GM21381 (cell line): ENCODE data around the gene CMPK2.

Experiments
- ATAC-seq: cut with Tn5 transposase; IDR thresholded peaks from one replicate; pipeline ENCODE4 v1.9.1; 2021; ENCODE audit warnings: mild to moderate bottlenecking, moderate library complexity; ENCODE audit not compliant: unreplicated experiment

The CMPK2 gene

DNA sequence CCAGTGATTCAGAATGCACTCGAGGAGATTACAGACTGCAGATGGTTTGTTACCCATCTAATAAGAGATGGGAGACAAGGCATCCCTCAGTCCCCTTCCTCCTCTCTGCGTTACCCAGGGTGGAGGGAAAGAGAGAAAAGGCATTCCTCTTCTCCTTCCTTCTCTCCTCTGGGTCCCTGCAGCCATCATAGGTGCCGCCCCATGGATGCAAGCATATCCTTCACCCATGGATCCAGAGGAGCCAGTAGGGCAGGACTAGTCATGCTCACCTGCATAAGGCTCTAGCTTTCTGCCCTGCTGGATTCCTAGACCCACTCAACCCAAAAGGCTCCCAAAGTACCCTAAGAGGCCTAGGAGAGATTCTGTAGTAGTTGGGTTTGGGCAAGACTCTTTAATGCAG lies 20.4 kb downstream of the CMPK2 start:
- no peak for ATAC-seq

DNA sequence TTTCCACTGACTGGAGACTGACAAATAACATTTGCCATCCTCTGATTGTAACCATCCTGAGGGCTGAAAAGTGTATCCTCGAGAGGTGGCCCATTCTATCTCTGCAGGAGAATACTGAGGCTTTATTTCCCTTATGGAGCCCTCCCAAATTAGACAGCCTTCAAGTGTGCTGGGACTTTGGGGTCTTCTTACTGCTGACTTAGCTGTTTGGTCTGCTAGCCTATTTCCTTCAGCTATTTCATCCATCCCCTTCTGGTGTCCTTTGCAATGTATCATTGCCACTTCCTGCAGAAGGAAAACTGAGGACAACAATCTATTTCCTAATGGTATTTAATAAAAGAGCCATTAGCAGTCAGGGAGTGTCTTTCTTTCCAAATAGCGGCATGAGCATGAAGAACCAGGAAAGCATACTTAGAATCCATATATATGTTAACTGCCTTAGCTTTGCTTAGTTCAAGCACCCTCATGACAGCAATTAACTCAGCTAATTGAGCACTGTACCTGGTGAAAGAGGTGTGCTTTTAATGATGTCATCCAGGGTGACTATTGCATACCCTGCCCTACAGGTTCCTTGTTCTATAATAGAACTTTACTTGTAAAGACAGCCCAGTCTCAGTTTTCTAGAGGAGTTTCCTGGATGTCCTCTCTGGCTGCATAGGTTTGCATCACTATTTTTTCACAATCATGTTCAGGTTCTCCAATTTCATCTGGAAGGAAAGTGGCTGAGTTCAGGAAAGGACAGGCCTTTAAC lies 24.0 kb downstream of the CMPK2 start:
- ATAC-seq: no peak

DNA sequence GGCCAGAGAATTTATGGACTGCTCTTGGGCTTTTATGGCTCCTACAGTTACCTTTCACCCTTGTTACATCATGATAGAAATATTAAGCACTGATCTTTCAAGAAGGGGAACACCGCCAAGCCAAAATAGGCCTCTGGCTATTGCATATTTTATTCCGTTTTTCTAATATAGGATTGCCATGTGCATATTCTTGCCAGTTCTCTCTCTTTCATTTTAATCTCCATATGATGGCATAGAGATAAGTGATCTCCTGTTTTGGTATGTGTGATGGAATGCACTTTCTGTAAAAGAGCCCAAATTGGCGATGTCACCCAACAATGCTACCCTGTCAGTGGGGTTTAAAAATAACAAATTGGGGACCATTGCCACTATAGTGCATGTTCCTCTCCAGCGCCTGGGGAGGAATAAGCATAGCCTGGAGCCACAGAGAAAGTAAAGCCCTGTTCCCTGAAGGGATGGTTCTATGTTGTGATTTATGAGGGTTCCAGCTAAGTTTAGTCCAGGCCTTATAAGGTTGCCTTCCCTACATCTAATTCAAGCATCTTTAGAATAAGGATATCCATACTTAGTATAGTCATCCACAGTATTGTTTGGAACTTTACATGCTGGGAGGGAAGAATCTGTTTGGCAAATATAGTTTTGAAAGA lies 26.9 kb downstream of the CMPK2 start:
- no peak for ATAC-seq

DNA sequence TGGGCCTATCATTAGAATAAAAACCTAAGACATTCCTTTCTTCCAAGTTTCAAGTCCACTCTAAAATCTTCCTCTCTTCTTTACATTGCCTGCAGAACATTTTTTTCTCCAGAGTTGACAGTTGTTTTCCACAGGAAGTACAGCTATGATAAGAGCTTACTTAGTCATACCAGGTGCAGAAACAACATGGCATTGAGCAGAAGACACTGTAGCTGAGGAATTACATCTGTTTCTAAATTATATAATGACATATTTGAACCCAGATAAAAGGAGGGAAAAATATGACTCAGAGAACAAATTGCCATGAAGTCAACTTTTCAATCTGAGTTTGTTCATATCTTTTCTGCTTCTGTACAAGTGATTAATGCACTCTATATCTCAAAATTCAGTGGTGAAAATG lies 30.2 kb downstream of the CMPK2 start:
- ATAC-seq: no peak

DNA sequence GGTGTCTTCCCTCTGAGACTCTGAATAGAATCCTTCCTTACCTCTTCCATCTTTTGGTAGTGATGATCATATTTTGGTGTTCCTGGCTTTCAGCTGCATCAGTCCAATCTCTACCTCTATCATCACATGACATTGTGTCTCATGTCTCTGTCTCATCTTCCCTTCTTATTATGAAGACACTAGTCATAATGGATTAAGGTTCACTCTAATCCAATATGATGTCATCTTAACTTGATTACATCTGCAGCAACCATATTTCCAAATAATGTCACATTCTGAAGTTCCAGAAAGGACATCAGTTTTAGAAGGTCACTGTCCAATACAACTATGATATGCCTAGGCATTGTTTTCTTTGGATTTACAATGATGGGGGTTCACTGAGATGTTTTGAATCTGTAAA lies 31.5 kb downstream of the CMPK2 start:
- ATAC-seq: no peak

DNA sequence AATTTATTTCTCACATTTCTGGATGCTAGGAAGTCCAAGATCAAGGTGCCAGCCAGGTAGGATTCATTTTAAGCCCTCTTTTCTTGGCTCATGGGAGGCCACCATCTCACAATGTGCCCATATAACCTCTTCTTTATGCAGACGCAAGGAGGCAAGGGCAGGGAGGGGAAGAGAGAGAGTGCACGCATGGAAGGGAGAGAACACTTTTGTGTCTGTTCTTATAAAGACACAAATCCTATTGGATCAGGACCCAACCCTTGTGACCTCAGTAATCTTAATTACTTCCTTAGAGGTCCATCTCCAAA lies 32.5 kb downstream of the CMPK2 start:
- ATAC-seq: no peak

DNA sequence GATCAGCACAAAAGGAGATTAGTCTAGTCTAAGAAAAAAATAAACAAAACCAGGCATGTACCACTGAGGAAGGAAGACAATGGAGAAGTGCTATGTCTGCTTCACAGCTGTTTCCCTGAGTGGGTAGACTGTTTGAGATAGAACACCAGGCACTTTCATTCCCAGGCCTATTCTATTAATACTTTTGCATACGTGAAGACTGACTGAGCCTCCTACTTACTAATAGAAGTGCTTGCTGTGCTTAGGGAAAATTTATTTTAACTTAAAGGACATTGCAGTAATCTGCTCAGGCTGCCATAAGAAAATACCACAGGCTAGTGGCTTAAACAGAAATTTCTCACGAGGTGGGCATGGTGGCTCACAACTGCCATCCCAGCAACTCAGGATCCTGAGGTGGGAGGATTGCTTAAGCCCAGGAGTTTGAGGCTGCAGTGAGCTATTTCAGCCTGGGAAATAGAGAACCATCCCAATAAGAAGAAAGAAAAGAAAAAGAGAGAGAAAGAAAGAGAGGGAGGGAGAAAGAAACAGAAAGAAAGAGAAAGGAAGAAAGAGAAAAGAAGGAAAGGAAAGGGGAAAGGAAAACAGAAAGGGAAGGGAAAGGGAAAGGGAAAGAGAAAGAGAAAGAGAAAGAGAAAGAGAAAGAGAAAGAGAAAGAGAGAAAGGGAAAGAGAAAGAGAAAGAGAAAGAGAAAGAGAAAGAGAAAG lies 33.0 kb downstream of the CMPK2 start:
- no peak for ATAC-seq

DNA sequence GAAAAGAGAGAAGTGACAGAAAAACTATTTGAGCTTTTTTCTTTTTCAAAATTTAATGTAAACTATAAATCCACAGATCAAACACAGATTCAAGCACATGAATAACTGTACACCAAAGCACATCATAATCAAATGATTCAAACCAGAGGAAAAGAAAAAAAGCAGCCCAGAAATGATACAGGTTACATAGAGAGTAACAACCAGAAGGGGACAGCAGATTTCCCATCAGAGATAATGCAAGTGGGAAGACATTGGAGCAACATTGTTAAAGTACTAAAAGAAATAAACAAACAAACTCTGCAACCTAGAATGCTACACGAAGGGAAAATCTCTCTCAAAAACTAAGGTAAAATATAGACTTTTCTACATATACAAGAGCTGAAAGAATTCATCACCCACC lies 34.5 kb downstream of the CMPK2 start:
- ATAC-seq: no peak

DNA sequence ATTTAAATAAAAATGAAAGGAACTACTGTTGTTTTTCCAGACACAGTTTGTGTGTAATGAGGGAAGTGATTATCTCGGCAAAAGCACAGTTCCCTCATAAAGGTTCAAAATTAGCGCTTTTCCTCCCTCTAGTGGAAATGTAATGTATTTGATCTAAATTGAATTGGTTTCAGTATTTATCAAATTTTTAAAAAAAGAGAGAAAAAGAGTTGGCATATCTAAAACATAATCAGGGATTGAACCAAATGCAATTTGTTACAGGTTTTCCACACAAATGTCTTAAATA lies 37.5 kb downstream of the CMPK2 start:
- ATAC-seq: no peak

DNA sequence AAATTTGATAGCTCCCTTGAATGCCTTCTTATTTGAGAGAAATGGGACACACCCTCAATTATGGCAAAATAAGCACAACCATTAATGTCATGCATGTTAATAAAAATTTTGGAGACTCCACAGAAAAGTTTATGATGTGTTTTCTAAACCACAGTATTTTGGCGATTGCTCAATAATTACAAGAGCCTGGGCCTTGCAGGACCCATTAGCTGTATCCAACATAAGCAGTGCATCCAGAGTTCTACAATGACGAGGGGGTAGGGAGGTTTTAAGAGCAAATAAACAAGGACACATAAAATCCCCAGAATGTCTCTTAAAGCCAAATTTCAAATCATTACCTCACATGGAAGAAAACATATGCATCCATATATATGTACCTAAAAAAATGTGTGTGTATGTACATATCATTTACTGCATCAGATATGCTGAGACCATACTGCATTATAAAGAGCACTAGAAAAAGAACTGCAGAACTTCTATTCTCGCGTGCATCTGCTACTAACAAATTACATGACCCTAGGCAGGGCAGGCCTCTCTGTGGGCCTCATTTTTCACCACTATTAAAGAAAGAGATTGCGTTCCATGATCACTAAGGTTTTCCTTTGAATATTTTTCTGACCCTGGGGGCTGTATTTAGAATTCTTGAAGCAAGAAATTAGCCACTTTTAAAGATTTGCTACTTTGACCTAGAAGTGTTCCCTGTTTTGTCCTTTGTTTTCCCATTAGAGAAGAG lies 38.0 kb downstream of the CMPK2 start:
- ATAC-seq: no peak

DNA sequence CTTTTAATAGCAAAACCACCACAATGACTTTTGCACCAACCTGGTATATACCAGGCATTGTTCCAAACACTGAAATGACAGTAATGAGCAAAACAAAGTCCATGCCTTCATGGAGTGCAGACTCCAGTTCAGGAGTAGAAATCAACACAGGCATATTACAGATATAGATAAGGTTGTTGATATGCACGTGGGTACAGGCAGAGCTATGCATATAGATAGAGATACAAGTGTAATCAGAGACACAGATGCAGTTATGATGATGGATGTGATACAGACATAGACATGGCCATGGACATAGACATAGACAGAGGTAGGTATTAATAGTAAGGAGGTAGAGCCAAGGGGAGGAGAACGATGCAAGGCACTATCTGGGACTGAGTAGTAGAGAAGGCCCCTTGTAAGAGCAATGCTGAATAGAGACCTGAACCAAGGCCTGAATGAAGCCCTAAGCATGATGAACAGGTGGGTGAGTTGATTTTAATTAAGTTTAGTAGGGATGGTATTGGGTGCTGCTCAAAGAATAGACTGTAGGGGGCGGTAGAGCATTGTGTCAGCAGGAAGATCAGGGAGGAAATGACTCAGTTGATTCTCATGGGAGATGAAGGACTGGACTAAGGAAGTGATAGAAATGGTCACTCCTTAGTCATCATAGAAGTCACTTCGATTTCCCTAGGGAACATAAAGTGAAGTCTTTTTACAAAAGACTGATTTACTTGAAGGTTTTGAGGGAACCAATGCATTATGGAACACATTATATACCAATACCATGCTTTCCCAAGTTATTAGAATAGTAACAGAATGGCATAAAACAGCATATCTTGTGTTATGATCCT lies 39.4 kb downstream of the CMPK2 start:
- peak; percentile 96 for ATAC-seq

DNA sequence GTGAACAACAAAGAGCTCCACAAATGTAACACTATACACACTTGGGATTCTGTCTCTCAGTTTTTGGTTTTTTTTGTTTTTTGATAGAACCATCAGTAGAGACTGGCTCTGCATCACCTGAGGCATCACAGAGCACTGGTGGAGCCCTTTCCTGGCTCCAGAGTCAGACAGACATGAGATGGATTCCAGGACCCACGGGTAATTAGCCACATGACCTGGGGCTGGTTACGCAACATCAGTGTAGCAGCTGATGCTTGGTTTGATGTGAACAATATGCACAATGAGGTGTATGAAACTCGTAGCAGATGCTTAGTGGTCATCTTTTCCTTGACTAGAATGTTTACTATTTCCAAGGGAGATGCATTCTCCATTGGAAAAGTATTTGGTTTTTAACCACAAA lies 40.7 kb downstream of the CMPK2 start:
- ATAC-seq: no peak

DNA sequence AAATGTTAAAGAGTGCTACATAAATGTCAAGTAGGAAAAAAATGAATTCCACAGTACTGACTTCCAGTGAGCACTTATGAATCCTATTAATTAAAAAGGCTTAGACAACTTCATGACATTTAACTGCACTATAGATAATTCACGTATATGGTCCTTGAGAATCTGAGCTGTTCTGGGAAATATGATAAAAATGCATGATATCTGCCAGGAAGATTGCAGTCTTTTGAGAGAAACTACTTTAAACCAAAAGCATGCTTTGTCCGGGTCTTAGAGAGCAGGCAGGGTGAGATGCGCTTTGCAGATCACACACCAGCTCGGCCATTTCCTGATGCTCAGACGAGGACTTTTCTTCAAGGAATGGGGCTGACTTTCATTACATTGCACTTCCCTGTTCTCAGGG lies 42.6 kb downstream of the CMPK2 start:
- ATAC-seq: no peak

DNA sequence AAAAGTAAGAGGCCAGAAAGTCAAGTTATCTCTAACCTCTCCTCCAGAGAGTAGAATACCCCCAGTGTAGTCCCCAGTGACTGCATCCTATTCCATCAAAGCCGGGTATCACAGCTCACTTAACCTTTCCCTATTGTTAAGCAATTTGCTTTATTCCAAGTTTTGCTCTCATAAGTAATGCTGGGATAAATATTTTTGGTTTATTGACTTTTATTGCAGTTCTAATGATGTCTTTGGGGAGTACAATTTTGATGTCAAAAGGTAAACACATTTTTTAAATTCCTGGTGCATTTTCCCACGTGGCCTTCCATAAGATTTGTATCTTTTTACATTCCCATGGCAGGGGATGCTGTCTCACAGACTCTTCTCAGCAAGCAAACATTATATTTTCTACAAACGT lies 43.3 kb downstream of the CMPK2 start:
- no peak for ATAC-seq

DNA sequence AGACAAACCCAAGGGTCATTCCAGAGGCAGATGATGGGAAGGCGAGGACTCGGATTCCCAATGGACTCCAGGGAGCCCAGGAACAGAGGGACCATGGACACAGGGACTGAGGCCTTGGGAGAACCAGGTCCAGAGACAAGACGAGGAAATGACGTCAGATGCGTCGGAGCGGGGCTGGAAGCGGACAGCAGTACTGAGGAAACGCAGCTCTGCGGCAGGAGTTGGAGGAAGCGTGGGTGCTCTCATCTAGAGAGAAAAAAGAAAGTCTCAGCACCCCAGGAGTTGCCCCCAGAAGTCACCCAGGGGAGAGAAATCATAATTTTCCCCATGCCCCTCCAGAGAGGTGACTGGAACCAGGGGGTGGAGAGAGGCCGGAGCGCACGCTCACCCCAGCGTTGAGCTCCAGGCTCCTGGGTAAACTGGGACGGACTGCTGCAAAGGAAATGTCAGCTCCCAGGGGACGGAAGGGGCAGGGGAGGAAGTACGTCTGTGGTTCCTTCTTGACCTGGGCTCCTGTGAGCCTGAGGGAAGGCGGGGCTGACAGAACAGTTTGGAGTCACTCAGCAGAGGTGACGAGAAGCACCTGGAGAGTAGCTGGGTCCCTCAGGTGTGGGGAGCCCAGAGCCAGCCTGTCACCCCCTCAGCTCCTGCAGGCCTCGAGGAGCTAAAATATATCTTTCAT lies 44.7 kb downstream of the CMPK2 start:
- ATAC-seq: no peak

DNA sequence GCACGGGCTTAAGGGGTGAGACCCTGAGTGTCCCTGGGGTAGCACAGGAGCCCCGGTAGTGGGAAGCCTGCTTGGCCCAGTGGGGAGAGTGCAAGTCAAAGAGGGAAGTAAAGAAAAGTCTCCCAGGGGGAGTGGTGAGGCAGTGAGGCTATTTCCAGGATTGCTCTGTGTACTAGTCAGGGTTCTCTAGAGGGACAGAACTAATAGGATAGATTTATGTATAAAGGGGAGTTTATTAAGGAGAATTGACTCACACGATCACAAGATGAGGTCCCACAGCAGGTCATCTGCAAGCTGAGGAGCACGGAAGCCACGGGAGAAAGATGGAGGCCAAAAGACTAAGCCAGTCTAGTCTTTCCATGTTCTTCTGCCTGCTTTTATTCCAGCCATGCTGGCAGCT lies 45.5 kb downstream of the CMPK2 start:
- no peak for ATAC-seq

DNA sequence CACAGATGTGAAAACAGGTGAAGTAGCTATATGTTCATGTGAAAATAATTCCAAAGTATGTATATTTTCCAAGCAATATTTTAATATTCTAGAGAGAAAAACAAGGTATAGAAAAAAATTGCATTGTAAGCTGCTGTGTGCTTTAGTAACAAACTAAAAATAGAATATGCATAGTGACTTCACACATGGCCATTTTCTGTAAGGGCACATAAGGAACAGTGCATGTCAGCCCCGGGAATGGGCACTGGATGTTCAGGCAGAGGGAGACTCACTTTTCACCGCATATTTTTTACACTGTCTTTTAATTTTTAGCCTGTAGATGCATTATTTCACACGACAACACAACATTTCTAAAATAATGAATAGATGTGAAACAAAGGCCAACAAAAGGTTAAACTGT lies 46.0 kb downstream of the CMPK2 start:
- ATAC-seq: no peak

DNA sequence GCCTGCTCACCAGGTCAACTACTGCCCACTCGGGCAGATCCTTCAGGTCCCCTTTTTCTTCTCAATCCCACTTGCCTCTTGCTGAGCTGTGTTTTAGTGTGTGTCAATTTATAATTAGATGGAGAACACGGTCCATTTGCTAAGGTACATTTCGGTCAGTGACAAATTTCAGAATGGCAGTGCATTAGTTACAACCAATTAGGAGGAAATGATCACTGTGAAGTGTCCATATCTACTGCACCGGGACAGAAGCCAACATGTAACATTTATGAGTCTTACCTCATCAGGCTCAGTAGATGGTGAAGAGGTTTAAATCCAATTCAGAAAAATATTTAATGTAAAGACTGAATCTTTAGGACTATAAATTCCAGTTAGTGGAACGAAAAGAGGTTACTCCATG lies 47.7 kb downstream of the CMPK2 start:
- no peak for ATAC-seq

DNA sequence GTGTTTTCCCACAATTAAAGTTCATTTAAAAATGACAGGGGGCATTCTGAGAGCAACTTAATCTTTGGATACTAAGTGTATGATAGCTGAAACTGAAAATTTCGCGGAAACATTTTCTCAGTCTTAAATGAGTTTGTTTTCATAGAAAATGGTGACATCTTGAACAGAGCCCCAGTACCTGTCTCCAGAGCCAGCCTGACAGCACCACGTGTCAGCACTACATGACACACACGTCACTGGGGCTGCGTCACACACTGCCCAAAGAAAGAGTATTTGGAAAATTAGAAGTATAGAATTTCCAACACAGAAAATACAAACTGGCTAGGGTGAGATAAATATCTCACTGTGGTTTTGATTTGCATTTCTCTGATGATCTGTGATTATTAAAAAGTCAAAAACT lies 50.8 kb downstream of the CMPK2 start:
- no peak for ATAC-seq

DNA sequence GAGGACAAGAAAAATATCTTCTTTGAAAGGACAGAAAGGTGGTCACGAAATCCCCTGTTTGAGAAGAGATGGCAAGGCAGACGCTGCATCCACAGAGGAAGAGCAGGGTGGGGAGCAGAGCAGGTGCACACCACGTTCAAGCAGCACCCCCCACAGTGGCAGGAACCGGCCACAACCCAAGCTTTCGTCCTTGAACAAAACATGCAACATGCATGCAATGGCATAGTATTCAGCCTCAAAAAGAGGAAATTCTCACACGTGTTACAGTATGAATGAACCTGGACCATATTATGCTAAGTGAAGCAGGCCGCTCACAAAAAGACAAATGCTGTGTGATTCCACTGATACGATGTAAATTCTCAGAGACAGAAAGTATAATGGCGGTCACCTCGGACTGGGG lies 51.4 kb downstream of the CMPK2 start:
- ATAC-seq: no peak

DNA sequence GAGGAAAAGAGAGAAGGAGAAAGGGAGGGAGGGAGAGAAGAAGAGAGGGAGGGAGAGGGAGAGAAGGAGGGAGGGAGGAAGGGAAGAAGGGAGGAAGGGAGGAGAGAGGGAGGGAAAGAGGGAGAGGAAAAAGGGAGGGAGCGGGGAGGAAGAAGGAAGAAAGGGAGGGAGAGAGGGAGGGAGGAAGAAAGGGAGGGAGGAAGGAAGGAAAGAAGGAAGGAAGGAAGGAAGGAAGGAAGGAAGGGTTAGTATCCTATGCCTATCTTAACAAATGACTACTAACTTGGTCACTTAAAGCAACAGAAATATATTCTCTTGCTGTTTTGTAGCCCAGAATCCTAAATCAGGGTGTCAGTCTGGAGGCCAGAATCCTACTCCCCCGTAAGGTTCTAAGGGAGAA lies 52.1 kb downstream of the CMPK2 start:
- no peak for ATAC-seq
